Left colon (tissue), 2 donors: Measurements from ENCODE around the gene ARHGAP42. TPM values are rescaled to one million over a fixed set of nuclear protein-coding genes. Genes with fewer than 3 reads are reported as not detected.

Experiments
- ATAC-seq: fragments of 200-7000 bp; cut with Tn5 transposase; one replicate; pipeline ENCODE4 v1.9.1; 2020; ENCODE audit warnings: mild to moderate bottlenecking, moderate library complexity
- DNase-seq, 2 donors: peaks; one replicate each; pipeline ENCODE4 v3.0.0-alpha.2; 2020
- intact Hi-C, 2 donors: fragments of 100-400 bp; cut with DNase I in 1 of 2; cut with micrococcal nuclease in 1 of 2; formaldehyde crosslinking; loops; one replicate each; pipeline versions ENCODE4 v1.11.2 to v1.14.0; 2022; cut with DNase I, micrococcal nuclease
- total RNA-seq, 2 donors: library from RNA; stranded (reverse); fragmentation: NEBNext Ultra II Directional; extraction: Animal tissue kit (Norgen Biotek cat#: 25700); gene quantifications; one replicate each; pipeline ENCODE4 v1.2.1, GENCODE V29; 2021
- donor health status: DM: no; HTN: no; CAD: no.
- donor health status: DM: yes; HTN: yes; CAD: no.

Gene ARHGAP42
- total RNA-seq, 2 donors from 2014 or later: 29.0 to 44.8 TPM

GRCh38 chr11:100676901-100677300 is 10.2 kb upstream of the ARHGAP42 start:
- DNase-seq: no peak
- ATAC-seq: no peak
- intact Hi-C loops: no loop called here

- no peak for DNase-seq
- ATAC-seq: no peak
- intact Hi-C loops: no loop called here
Measured at GRCh38 chr11:100677796-100678195, 9.3 kb upstream of the ARHGAP42 start.

GRCh38 chr11:100680070-100680469 is 7.0 kb upstream of the ARHGAP42 start:
- ATAC-seq (peak; percentile 53), DNase-seq (no peak)
- intact Hi-C loops: loop anchor here in 1 of 2 donors (5.0 to 10.0 kb wide), 2 partner anchors 175 to 252 kb away; no protein-coding TSS in a partner anchor

- peak; percentile 98 for ATAC-seq
- intact Hi-C loops: loop anchor here in 1 of 2 donors (5.0 to 10.0 kb wide), 2 partner anchors 174 to 251 kb away; no protein-coding TSS in a partner anchor
- DNase-seq: peak; percentile 88 to 89
Measured at GRCh38 chr11:100681064-100681502, 6.0 kb upstream of the ARHGAP42 start.

GRCh38 chr11:100682247-100682969 is 4.7 kb upstream of the ARHGAP42 start:
- DNase-seq (no peak), ATAC-seq (no peak)
- intact Hi-C loops: loop anchor here in 1 of 2 donors (5.0 to 10.0 kb wide), 2 partner anchors 172 to 250 kb away; no protein-coding TSS in a partner anchor

GRCh38 chr11:100683126-100683525 is 4.0 kb upstream of the ARHGAP42 start:
- intact Hi-C loops: loop anchor here in 1 of 2 donors (5.0 to 10.0 kb wide), 2 partner anchors 172 to 249 kb away; no protein-coding TSS in a partner anchor
- DNase-seq (no peak), ATAC-seq (no peak)

- ATAC-seq: no peak
- DNase-seq: no peak
- intact Hi-C loops: loop anchor here in 1 of 2 donors (5.0 to 10.0 kb wide), 2 partner anchors 170 to 248 kb away; no protein-coding TSS in a partner anchor
Measured at GRCh38 chr11:100684101-100685065, 2.7 kb upstream of the ARHGAP42 start.

- no peak for DNase-seq
- intact Hi-C loops: loop anchor here in 1 of 2 donors (10.0 kb wide), 1 partner anchor 168 kb away; no protein-coding TSS in a partner anchor
- no peak for ATAC-seq
Measured at GRCh38 chr11:100686476-100687053, 523 bp upstream of the ARHGAP42 start.

- ATAC-seq (peak; percentile 75), DNase-seq (peak; percentile 51 to 59)
- intact Hi-C loops: loop anchor here in 1 of 2 donors (10.0 kb wide), 1 partner anchor 167 kb away; no protein-coding TSS in a partner anchor
Measured at GRCh38 chr11:100687630-100688395, 725 bp downstream of the ARHGAP42 start.

GRCh38 chr11:100689141-100689540 is 2.1 kb downstream of the ARHGAP42 start:
- ATAC-seq (no peak), DNase-seq (no peak)
- intact Hi-C loops: loop anchor here in 1 of 2 donors (10.0 kb wide), 1 partner anchor 166 kb away; no protein-coding TSS in a partner anchor

GRCh38 chr11:100691896-100692653 is 5.0 kb downstream of the ARHGAP42 start:
- intact Hi-C loops: no loop called here
- ATAC-seq: peak; percentile 42
- DNase-seq: no peak

- DNase-seq: no peak
- no peak for ATAC-seq
- intact Hi-C loops: no loop called here
Measured at GRCh38 chr11:100695911-100696310, 8.8 kb downstream of the ARHGAP42 start.

- no peak for ATAC-seq
- intact Hi-C loops: no loop called here
- DNase-seq: no peak
Measured at GRCh38 chr11:100703139-100703538, 16.1 kb downstream of the ARHGAP42 start.

- ATAC-seq (no peak), DNase-seq (no peak)
- intact Hi-C loops: no loop called here
Measured at GRCh38 chr11:100703801-100704575, 16.9 kb downstream of the ARHGAP42 start.

- ATAC-seq (no peak), DNase-seq (no peak)
- intact Hi-C loops: no loop called here
Measured at GRCh38 chr11:100705447-100705846, 18.4 kb downstream of the ARHGAP42 start.

GRCh38 chr11:100706179-100706578 is 19.1 kb downstream of the ARHGAP42 start:
- ATAC-seq (peak; percentile 75), DNase-seq (no peak)
- intact Hi-C loops: no loop called here
